ENCODE results near the gene DNM2. TPM values are rescaled to one million over a fixed set of nuclear protein-coding genes. Genes with fewer than 3 reads are reported as not detected.

Gene DNM2
- polyA plus RNA-seq, 1 donor = 131 TPM

DNA sequence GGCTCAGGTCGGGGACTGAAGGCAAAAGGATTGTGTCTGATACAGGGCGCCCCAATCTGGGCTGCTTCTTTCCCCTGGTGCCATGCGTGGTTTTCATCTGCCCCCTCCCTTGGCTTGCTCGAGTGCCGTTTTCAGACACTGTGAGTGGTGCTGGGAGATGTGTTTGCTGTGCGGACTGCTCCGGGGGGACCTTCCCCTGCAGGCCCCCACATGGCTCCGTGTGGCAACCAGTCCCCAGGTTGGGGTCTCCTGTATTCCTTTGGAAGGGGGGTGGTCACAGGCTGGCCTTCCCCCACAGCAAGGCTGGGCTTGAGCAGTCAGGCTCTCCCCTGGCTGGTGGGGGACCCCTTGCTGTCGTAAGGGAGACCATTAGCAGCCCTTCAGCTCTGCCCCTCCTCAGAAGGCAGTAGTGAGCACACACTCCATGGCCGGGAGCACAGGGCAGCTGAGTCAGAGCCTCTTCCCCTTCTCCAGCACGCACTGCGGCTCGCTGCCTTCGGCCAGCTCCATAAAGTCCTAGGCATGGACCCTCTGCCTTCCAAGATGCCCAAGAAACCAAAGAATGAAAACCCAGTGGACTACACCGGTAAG, 37.2 kb upstream of the DNM2 start:
- peaks cover 91% of the 10 kb centered on the region for H3K36me3 ChIP-seq (ENCODE audit: control insufficient read depth, insufficient read depth, low read length)
- no peak overlapping the region for H3K4me3 ChIP-seq (ENCODE audit: low read length)
- no peak overlapping the region for H3K27ac ChIP-seq (ENCODE audit: low read length)
- no peaks in the 10 kb centered on the region for H3K4me1 ChIP-seq (ENCODE audit: control insufficient read depth, insufficient read depth, low read length)
- DNase-seq = no peak
- WGBS (ENCODE audit: insufficient coverage, low lambda C conversion rate) = no CpG with 5 or more reads among the region's 15 CpGs
- no peaks in the 10 kb centered on the region for H3K9me3 ChIP-seq (ENCODE audit: control insufficient read depth, low read depth, low read length)
- H3K27me3 ChIP-seq (ENCODE audit: control insufficient read depth, insufficient read depth, low read length) = no peaks in the 10 kb centered on the region

DNA sequence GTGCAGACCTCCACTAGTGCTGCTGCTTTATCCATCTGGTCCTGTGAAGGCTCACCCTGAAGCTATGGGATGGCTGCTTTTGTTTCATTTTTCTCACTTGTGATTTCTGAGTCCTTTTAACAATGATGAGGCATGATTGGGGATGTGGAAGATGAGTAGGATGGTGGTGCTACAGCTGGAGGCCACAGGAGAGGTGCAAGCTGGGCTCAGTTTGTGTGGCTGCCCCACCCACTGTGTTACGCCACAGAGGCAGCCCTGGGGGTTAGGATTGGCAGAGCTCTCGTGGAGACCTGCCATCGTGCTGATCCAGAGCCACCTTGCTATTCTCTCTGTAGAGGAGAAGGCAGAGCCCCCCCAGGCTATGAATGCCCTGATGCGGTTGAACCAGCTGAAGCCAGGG, 36.2 kb upstream of the DNM2 start:
- Histone ChIP-seq H3K27ac (ENCODE audit: low read length) (no peak overlapping the region), H3K9me3 (ENCODE audit: control insufficient read depth, low read depth, low read length) (no peaks in the 10 kb centered on the region), H3K27me3 (ENCODE audit: control insufficient read depth, insufficient read depth, low read length) (no peaks in the 10 kb centered on the region), H3K4me3 (ENCODE audit: low read length) (no peak overlapping the region), H3K36me3 (ENCODE audit: control insufficient read depth, insufficient read depth, low read length) (peaks cover 97% of the 10 kb centered on the region), H3K4me1 (ENCODE audit: control insufficient read depth, insufficient read depth, low read length) (no peaks in the 10 kb centered on the region)
- WGBS (ENCODE audit: insufficient coverage, low lambda C conversion rate) = no CpG with 5 or more reads among the region's 4 CpGs
- DNase-seq = no peak

DNA sequence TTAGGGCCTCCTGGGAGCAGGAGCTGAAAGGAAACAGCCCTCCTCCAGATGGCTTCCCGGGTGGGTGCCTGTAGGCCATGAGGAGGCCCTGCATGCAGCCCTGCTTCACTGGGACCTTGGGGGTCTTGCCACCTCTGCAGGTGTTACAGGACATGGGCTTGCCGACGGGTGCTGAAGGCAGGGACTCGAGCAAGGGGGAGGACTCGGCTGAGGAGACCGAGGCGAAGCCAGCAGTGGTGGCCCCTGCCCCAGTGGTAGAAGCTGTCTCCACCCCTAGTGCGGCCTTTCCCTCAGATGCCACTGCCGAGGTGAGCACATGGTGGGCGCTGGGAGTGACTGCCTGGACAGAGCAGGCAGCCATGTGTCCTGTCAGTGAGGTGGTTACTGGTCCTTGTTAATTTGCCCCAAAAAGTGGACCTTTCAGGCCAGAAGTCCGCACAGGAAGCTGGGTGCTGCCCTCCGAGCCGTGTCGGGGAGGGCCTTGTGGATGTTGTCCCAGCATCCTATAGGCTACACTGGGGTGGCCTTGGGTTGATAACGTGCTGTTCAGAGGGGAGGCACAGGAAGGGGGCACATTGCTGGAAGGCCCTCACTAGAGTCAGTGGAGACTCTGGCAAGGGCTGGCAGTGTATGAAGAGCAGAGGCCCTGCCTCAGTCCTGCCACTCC, 35.3 kb upstream of the DNM2 start:
- H3K27ac ChIP-seq (ENCODE audit: low read length) = no peak overlapping the region
- no peaks in the 10 kb centered on the region for H3K27me3 ChIP-seq (ENCODE audit: control insufficient read depth, insufficient read depth, low read length)
- H3K36me3 ChIP-seq (ENCODE audit: control insufficient read depth, insufficient read depth, low read length) = peaks cover 98% of the 10 kb centered on the region
- no CpG with 5 or more reads among the region's 15 CpGs for WGBS (ENCODE audit: insufficient coverage, low lambda C conversion rate)
- H3K4me3 ChIP-seq (ENCODE audit: low read length) = no peak overlapping the region
- no peak for DNase-seq
- H3K4me1 ChIP-seq (ENCODE audit: control insufficient read depth, insufficient read depth, low read length) = no peaks in the 10 kb centered on the region
- H3K9me3 ChIP-seq (ENCODE audit: control insufficient read depth, low read depth, low read length) = no peaks in the 10 kb centered on the region

DNA sequence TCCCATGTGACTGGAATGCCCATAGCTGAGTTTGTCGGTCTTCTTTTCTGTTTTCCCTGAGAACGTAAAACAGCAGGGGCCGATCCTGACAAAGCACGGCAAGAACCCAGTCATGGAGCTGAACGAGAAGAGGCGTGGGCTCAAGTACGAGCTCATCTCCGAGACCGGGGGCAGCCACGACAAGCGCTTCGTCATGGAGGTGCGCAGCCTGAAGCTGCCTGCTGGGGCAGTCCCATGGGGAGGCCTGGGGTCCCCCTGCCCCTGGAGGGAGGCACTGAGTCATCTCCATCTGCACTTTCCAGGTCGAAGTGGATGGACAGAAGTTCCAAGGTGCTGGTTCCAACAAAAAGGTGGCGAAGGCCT, 34.8 kb upstream of the DNM2 start:
- H3K27me3 ChIP-seq (ENCODE audit: control insufficient read depth, insufficient read depth, low read length) = no peaks in the 10 kb centered on the region
- H3K4me1 ChIP-seq (ENCODE audit: control insufficient read depth, insufficient read depth, low read length) = no peaks in the 10 kb centered on the region
- no CpG with 5 or more reads among the region's 15 CpGs for WGBS (ENCODE audit: insufficient coverage, low lambda C conversion rate)
- no peak overlapping the region for H3K27ac ChIP-seq (ENCODE audit: low read length)
- no peaks in the 10 kb centered on the region for H3K9me3 ChIP-seq (ENCODE audit: control insufficient read depth, low read depth, low read length)
- no peak overlapping the region for H3K4me3 ChIP-seq (ENCODE audit: low read length)
- no peak for DNase-seq
- peaks cover 98% of the 10 kb centered on the region for H3K36me3 ChIP-seq (ENCODE audit: control insufficient read depth, insufficient read depth, low read length)

GRCh38 chr19:10683582-10683981, 34.3 kb upstream of the DNM2 start:
- Histone ChIP-seq H3K9me3 (ENCODE audit: control insufficient read depth, low read depth, low read length) (no peaks in the 10 kb centered on the region), H3K27ac (ENCODE audit: low read length) (no peak overlapping the region), H3K36me3 (ENCODE audit: control insufficient read depth, insufficient read depth, low read length) (peaks cover 98% of the 10 kb centered on the region), H3K27me3 (ENCODE audit: control insufficient read depth, insufficient read depth, low read length) (no peaks in the 10 kb centered on the region), H3K4me1 (ENCODE audit: control insufficient read depth, insufficient read depth, low read length) (no peaks in the 10 kb centered on the region), H3K4me3 (ENCODE audit: low read length) (no peak overlapping the region)
- DNase-seq = no peak
- WGBS (ENCODE audit: insufficient coverage, low lambda C conversion rate) = no CpG with 5 or more reads among the region's 21 CpGs

DNA sequence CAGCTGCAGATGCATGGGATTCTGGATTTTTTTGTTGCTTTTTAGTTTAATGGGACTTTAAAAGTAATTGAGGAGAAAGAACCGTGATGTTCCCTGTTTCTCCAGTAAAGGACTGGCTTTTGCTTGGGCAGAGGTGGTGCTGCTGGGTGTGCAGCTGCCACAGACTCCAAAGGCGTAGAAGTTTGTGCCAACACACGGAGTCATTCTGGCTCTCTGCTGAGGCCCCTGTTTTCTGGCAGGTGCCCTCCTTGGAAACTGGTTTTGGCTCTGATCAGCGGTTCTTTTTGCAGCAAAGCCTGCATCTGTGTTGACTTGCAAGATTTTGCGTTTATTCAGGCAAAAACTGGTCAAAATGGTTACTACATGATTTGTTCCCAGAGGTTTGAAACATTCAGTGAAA, 32.7 kb upstream of the DNM2 start:
- WGBS (ENCODE audit: insufficient coverage, low lambda C conversion rate) = 83% methylated on average over 2 of the region's 5 CpGs
- Histone ChIP-seq H3K4me1 (ENCODE audit: control insufficient read depth, insufficient read depth, low read length) (no peaks in the 10 kb centered on the region), H3K4me3 (ENCODE audit: low read length) (no peak overlapping the region), H3K36me3 (ENCODE audit: control insufficient read depth, insufficient read depth, low read length) (peaks cover 97% of the 10 kb centered on the region), H3K9me3 (ENCODE audit: control insufficient read depth, low read depth, low read length) (no peaks in the 10 kb centered on the region), H3K27me3 (ENCODE audit: control insufficient read depth, insufficient read depth, low read length) (no peaks in the 10 kb centered on the region), H3K27ac (ENCODE audit: low read length) (no peak overlapping the region)
- no peak for DNase-seq

- H3K4me1 ChIP-seq (ENCODE audit: control insufficient read depth, insufficient read depth, low read length) = no peaks in the 10 kb centered on the region
- no peaks in the 10 kb centered on the region for H3K9me3 ChIP-seq (ENCODE audit: control insufficient read depth, low read depth, low read length)
Observed at GRCh38 chr19:10686193-10686592, 31.7 kb upstream of the DNM2 start.

GRCh38 chr19:10686661-10687517, 31.0 kb upstream of the DNM2 start:
- Histone ChIP-seq H3K4me1 (ENCODE audit: control insufficient read depth, insufficient read depth, low read length) (no peaks in the 10 kb centered on the region), H3K4me3 (ENCODE audit: low read length) (no peak overlapping the region), H3K27ac (ENCODE audit: low read length) (no peak overlapping the region), H3K27me3 (ENCODE audit: control insufficient read depth, insufficient read depth, low read length) (no peaks in the 10 kb centered on the region), H3K9me3 (ENCODE audit: control insufficient read depth, low read depth, low read length) (no peaks in the 10 kb centered on the region), H3K36me3 (ENCODE audit: control insufficient read depth, insufficient read depth, low read length) (peaks cover 97% of the 10 kb centered on the region)
- no peak for DNase-seq
- WGBS (ENCODE audit: insufficient coverage, low lambda C conversion rate) = no CpG with 5 or more reads among the region's 31 CpGs

More at GRCh38 chr19:10686193-10686592, 31.7 kb upstream of the DNM2 start:
- Histone ChIP-seq H3K27ac (ENCODE audit: low read length) (no peak overlapping the region), H3K36me3 (ENCODE audit: control insufficient read depth, insufficient read depth, low read length) (peaks cover 97% of the 10 kb centered on the region), H3K4me3 (ENCODE audit: low read length) (no peak overlapping the region), H3K27me3 (ENCODE audit: control insufficient read depth, insufficient read depth, low read length) (no peaks in the 10 kb centered on the region)
- DNase-seq = no peak
- WGBS (ENCODE audit: insufficient coverage, low lambda C conversion rate) = no CpG with 5 or more reads among the region's 10 CpGs

GRCh38 chr19:10687518-10688288, 30.2 kb upstream of the DNM2 start:
- DNase-seq = no peak
- no peaks in the 10 kb centered on the region for H3K9me3 ChIP-seq (ENCODE audit: control insufficient read depth, low read depth, low read length)
- H3K36me3 ChIP-seq (ENCODE audit: control insufficient read depth, insufficient read depth, low read length) = peaks cover 97% of the 10 kb centered on the region
- 100% methylated on average over 1 of the region's 25 CpGs for WGBS (ENCODE audit: insufficient coverage, low lambda C conversion rate)
- no peak overlapping the region for H3K4me3 ChIP-seq (ENCODE audit: low read length)
- H3K27ac ChIP-seq (ENCODE audit: low read length) = no peak overlapping the region
- no peaks in the 10 kb centered on the region for H3K27me3 ChIP-seq (ENCODE audit: control insufficient read depth, insufficient read depth, low read length)
- no peaks in the 10 kb centered on the region for H3K4me1 ChIP-seq (ENCODE audit: control insufficient read depth, insufficient read depth, low read length)

Data from large intestine (tissue), 3 donors.